LoVo (cell line): ENCODE measurements around the gene FAM241B.

Experiments
- DNase-seq: peaks from one replicate; pipeline ENCODE4 v3.0.0-alpha.2; 2016; ENCODE audit warnings: low spot score

Gene FAM241B

DNA sequence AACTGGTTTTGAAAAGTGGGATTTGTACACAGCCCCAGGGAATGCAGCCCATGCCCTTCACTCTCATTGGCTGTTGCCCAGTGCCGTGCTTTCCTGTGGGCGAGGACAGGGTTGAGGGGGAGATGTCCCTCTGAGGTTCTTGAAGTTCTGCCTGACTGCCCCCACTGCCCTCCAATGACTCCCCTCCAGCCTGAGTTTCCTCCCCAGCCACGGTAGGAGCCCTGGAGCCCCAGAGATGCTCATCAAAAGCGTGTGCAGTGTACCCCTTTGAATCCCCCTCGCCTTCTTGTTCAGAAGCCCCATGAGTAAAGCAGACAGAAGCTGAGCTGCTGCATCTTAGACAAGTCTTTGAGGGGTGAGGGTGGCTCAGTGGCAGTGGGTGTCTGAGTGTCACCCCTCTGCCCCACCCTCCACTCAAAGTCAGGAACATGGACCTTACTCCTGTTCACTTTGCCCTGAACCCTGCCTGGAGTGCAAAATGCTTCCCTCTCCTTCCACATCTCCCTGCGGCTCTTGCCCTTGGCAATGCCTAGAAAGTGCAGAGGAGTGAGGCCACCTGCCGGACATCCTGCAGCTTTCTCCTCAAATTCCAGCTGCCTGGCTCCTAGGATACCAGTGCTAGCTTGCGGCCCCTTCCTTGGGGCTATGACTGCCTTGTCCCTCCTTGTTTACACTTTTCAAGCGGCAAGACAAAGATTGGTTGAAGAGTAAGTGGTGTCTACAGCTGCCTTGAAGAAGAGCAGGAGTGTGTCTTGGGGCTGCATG, 19.9 kb downstream of the FAM241B start:
- DNase-seq: no peak

DNA sequence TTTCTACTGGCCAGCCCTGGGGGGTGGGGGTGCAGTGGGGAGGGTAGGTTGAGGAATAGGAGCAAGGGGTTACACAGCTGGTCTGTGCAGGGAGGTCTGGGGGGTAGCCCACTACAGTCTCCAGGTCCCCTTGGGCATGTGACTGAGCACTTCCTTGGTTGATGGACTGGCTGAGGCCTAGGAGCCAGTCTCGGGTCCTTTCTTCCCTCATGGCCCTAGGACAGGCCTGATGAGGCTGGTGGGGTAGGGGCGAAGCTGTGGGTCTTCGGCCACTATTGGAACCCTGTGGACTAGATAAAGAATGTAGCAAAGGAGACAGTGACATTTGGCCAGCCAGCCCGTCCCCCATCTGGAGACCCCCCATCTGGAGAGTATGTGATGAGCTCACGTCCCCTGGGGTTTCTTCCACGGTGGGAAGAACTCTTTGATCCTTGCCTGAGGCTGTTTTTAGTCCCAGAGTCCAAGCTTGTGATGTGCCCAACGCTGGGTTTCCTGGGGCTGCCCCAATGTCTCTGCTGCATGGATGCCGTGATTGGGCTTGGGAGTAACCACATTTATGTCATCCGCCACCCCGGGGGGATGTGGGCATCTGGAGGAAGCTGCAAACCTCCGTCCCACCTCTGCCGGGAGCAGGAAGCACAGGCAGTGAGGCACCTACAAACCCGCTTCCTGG, 20.7 kb downstream of the FAM241B start:
- no peak for DNase-seq

DNA sequence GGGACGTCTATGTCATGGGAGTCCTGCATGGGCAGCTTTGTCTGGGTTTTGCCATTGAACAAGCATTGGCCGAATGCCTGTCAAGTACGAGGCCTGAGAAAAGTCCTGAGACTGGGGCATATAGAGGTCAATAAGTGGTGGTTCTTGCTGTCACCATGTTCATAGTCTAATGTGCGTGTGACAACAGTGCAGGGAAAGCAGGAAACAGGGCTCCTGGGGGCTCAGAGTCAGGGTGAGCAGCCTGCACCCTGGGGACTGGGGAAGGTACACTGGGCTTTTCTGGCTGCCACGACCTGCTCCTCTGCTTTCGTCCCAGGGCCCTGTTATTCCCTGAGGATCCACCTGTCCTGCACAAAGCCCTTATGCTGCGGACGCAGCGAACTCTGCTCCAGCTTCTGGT, 21.3 kb downstream of the FAM241B start:
- no peak for DNase-seq

DNA sequence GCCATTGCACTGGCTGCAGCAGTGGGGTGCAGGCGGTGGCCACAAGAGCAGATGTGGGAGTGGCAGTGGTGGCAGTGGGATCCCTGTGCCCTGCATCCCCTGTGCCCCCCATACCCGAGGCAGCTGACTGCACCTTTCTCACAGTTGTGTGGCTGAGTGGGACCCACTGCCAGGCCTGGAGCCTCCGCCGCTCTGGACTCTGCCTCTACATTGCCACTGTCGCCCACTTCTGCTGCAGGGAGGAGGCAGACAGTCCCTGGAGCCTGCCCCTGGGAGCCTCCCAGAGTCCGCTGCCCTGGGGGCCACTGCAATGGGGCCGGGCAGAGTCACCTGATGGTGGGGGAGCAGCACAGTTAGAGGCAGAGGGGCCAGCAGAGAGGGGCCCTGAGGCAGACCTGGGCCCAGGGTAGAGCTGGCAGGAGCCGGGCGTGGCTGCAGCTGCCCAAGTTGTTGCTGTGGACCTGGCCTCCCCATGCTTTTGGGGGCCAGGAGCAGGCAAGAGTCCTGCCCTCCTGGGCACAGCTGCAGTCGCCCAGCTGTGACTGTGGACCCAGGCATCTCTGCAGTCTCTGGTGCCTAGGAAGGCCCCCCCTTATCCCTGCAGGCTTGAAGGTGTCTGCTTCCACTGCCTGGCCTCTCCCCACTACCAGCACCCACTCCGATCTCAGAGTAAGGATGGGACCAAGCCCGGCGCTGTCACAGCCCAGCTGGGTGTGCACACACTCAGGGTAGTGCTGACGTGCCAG, 22.2 kb downstream of the FAM241B start:
- DNase-seq: no peak

DNA sequence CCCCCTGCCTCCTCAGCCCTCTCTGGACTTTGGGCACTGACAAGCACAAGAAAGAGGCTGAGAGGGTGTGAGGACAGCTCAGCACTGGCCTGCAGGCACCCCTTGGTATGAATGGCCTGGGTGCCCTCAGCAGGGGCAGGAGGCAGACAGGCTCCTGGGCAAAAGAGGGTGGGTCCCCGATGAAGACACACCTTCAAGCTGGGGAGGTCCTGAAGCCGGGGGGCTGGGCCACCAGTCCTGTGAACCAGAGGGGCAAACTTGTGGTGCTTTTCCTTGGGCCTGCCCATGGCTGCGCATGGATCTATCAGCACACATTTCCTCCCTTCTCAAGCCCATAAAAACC, 22.8 kb downstream of the FAM241B start:
- DNase-seq: no peak

DNA sequence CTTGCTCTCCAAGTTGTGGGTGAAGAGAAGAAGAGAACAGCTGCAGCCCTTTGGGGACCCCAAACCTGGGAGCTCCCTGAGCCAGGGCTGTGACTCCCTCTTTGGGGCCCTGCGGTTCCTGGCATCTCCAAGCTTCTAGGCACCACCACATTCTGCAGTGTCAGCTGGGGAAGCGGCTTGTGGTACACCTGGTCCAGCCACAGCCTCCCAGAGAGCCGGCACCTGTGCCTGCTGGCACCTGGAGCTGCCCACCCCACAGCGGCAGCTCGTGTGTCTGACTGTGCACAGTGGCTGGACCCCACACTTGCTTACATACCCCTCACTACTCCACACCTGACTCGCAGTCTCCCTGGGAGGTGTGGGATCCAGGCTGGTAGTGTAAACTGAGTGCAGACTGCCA, 23.5 kb downstream of the FAM241B start:
- no peak for DNase-seq

DNA sequence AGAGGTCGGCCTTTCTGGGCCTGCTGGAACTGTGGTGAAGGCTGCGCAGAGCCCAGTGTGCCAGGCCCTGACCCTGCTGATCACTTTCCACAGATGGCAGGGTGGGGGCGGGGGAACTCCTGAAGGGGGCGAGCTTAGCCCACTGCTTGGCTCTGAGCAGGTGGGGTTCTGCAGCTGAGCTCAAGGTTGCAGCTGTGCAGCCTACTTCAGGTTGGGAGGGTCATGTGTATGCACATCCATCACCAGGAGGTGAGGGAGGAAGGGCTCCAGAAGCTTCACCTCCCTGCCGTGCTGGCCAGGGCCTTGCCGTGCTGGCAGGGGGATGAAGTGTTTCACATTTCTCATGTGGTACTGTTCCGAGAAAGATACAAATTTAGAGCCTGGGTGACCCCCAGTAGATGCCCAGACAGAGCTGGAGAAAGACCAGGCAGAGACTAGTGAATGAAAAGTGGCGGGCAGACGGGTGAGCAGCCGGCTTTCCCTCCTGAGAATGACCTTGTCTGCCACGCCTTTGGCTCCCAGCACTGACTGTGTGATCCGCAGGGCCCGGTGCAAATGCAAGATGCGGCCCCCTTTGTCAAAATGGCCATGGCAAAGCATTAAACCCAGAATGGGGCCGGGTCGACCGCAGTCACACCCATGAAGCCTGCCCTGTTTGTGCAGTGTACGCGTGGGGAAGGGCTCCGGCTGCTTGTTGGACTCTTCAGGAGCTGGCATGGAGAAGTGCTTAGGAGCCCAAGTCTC, 25.2 kb downstream of the FAM241B start:
- no peak for DNase-seq

DNA sequence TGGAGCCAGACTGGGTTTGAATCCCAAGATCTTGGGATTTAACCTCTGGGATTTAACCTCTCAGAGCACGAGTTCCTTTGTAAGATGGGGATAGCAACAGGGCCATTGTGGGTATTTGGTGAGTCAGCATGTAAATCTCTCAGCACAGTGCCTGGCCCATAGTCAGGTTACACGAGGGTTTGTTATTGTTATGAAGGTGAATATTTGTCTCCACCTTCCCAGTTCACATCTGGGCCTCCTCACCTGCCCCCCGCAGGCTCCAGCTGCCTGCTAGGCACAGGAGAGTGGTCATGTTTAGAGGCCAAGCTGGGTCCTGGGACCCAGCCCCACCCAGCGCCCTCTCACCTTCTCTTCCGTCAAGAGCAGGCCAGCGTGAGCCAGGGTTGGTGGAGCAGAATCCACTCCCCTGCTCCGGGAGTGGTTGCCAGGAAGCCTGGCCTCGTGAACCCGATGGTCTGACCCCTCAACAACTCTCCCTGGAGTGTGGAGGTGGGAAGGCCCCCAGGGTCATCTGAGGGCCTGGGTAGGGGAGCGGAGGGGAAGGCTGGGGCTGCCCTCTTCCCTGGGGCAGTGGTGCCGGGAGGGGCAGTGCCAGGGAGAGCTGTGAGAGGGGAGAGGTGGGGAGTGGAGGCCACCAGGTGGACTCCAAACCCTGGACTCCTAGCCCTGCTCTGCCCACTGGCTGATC, 26.0 kb downstream of the FAM241B start:
- DNase-seq: no peak

DNA sequence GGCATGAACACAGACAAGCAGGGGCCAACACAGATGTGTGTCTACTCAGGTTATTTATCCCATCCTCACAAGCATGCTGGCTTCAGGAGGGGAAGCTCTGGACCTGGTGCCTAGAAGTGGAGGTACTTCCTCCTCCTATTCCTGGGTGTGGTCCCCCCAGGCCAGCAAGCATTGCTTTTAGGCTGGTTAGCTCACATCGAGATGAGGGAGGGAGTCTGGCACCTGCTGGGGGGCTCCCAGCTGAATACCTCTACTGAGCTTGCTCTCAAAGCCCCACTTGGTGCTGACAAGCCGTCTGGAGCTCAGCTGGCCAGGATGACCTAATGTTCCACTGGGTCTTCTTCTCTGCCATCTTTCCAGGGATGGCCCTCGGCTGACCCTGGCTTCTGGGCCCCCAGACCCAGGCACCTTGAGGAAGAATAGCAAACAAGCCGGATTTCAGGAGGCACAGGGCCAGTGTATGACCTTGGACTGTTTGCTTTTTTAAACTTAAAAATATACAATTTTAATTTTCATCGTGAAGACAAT, 26.8 kb downstream of the FAM241B start:
- no peak for DNase-seq

DNA sequence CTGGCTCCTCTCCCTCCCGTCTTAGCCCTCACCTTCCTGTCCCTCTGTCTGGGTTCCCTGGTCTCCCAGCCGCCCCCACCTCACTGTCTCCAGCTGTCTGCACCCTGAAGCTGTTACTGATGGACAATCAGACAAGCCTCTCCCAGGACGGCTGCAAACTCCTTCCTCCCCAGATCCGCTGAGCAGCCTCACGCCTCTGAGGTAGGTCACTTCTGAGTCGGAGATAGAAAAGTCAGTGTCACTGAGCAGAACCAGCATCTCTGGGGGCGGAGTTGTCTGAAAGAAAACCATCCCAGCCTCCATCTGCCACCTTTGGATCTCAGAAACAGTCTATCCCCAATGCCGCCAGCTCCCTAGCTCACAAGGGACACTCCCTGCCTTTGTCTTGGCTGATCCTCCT, 27.4 kb downstream of the FAM241B start:
- DNase-seq: no peak

DNA sequence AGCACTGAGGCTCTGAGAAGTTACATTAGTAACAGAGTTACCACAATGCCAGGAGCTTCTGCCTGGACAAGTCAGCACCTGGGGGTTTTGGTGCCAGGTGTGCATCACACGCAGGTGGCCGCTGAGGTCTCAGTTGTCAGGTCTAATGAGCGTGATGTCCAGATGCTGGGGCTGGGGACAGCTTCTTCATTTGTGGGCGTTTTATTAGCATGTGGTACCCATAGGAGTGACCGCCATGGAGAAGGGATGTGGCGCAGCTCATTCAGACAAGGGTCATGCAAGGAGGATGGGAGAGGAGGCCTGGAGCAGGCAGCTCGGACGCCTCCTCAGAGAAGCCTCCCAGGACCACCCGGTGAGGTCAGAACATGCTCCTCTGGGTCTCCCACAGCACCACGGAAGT, 27.8 kb downstream of the FAM241B start:
- no peak for DNase-seq

DNA sequence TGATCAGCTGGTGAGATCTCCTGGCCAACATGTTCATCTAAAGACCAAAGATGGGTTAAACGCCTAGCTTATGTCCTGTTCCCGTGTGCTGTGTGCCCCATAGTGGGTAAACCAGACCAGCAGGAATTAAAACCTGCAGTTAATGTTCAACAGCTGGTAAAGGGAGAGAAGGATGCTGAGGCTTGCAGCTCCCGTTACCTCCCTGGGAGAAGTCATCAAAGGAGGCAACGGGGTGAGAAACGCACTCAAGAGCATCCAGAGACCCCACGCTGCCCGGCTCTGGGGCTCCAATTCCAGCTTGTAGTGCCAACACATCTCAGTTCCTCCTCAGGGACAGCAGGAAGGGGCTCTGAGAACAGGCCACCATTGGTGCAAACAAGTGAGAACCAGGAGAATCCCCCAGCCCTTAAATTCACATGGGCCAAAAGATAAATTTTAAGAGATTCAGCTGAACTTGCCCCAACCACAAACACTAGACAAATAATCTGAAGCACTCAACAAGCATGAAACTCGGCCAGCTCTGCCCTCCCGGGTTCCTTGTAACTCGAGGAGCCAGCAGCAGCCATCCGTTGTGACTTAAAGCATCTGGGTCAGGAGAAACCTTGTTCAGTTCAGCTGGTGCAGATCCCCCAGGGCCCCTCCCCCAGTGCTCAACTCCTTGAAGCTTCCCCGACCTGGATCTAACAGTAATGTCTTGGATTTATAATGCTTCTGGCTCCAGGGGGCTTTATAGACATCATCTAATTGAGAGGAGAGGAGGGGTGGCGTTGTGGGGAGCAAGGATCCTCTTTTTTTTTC, 29.4 kb downstream of the FAM241B start:
- DNase-seq: no peak

DNA sequence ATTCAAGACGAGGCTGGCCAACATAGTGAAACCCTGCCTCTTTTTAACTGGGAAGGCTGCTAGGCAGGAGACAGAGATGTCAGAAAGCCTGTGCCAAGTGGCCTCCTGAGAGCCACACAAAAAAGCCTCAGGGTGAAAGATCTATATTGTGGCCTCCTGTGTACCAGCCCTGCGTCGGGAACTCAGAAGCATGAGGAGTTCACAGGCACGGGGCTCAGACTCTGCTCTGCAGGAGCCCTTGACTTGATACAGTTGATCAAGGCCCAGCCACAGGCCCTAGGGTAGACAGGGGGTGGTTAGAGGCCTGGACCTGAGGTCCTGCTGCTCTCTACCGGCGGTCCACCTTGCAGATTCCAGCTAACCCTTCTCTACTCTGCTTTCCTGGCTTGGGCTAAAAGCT, 30.2 kb downstream of the FAM241B start:
- DNase-seq: no peak

DNA sequence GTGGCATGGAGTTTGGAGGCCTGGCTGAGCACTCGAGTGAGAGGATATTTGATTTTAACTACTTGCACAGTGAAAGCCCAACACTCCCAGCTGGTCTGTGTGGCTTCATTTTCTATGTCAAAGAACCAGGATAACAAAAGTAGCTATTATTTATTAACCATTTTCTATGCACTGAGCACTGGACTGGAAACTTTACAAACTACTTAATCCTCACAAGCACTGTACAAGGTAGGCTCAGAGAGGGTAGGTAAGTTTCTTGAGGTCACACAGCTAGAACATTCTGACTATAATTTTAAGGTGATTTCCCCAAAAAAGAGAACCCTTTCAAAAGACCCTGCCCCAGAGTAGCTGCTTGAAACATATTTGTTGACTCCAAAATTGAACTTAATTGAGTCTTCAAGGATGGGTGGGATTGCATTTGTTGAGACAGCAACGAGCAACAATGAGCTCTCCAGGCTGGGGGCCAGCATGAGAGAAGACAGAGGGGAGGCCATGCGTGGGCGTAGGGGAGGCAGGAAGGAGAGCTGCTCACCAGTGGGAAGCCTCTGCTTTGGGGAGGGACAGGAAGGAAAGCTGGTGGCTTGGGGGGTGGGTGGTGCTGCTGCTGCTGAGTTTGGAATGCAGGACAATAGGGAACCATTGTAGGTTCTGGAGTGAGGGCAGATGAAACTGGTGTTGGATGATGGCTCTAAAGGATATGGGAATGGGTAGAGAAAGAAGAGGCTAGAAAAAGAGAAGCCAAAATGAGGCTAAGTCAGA, 31.5 kb downstream of the FAM241B start:
- no peak for DNase-seq

DNA sequence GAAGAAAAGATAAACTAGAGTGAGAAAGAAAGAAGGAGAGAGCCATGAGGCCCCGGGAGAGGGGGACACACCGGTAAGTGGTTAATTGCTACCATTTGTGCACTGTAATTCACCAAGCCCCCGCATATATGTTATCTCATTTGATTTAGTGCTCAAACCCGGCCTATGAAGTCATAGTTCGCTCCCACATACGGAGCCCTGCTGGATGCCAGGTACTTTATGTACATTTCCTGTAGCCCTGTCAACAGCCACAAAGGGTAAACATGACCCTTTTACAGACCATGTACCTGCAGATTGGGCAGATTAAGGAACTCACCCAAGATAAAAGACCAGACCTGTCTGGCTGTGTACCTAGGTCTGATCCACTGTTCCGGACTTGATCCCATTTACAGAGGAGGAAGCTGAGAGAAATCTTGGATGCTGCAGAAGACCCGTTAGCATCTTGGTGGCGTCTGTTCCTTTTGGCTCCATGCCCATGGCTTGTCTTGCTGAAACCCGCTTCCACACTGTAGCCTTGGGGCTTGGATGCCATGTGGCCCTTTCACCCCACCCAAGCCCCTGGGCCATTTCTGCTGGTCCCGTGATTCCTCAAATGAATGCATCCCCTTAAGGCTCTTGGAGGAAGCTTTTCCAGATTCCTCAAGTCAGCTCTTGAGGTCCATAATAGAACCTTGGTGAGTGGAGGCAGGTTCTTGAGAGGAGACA, 32.3 kb downstream of the FAM241B start:
- no peak for DNase-seq

DNA sequence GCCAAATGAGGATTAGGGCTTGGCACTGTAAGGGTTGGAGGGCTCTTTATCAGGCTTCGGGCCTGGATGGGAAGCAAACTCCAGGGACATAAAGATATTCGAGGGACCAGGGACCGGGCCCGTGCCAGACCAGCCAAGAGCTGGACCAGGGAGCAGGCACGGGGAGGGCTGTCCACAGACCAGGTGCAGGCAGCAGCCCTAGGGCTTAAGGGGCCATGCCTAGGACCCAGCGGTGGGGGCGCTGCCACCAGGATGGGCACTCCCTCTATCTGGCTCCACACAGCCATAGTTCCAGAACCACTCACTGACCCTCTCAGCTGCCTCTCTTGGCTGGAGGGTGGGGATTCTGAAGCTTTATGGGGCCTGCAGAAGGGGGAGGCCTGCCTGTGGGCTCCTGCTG, 32.9 kb downstream of the FAM241B start:
- DNase-seq: no peak

DNA sequence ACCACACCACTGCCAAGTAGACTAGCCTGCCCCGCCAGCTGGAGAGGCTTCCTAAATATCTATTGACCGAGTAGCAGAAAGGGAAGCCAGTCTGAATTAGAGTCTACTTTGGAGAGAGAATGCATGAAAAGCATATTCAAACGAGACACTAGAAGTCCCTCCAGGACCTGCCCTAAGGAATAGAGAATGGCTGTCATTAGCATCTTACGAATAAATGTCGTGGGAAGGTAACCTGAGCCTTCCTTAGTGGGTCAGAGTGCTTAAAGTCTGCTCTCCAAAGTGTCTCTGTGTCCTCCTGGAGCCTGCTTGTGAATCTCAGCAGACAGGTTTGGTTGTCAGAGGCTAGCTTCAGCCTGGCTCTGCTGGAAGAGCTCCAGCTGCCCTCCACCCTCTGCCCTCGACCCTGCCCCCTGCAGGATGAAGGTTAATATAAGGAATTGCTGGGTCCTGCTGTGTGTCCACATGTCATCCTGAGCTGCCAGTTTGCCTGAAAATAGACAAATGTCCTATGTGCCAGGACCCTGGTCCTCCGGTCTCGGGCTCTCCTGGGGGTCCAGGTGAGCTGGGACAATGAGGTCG, 33.4 kb downstream of the FAM241B start:
- DNase-seq: no peak

DNA sequence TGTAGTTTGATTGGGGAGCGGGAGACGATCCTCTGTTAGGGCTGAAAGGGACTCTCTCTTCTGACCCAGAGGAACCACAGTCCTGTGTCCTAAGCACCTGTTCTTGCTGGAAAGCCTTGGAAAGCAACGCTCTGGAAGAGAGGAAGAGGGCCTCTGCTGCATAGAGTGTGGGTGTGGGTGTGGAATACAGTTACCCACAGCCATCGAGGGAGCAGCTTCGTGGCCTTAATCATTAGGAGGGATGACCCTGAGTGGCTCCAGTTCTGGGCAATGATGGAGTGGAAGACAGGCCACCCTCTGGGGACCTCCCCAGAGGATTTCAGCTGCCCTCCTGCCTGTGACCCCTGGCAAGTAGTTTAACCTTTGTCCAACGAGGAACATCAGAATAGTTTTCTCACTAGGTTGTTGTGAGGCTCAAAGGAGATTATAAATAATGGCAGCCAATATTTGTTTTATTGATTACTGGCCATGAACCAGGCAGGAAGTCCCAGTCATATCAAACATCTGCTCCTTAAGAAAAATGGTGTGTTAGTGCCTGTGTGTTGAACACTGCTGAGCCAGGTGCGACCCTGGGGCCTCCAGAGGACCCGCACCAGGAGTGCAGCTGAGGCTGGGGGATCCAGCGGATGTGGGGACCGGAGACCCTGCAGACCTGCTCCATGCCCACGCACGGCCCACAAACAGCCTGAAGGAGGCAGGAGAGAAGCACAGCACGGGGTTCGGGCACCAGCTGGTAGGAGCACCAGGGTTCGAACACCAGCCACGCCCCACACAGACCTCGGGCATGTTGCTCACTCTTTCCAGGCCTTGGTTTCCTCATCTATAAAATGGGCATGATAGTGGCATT, 35.6 kb downstream of the FAM241B start:
- no peak for DNase-seq
